Body of pancreas (tissue), 4 donors: ENCODE data around the gene EXOC3. TPM values are rescaled to one million over a fixed set of nuclear protein-coding genes. Genes with fewer than 3 reads are reported as not detected.

Experiments
- ATAC-seq: fragments of 150-250 bp; one replicate; pipeline ENCODE4 v1.9.1; 2016
- DNase-seq, 4 donors: peaks; one replicate each; pipeline ENCODE4 v3.0.0-alpha.2; 2019
- H3K27ac ChIP-seq, 4 donors: fragments of 200-600 bp; sonication (generic); 1 replicate in 3 of 4; 2 replicates in 1 of 4; pipeline versions ENCODE4 v1.5.1 to v1.6.1; 2016 to 2019; ENCODE audit warnings: mild to moderate bottlenecking in 1 of 4, mixed read lengths in 1 of 4, moderate library complexity in 1 of 4
- H3K27me3 ChIP-seq, 2 donors: fragments of 200-600 bp; sonication (generic); one replicate each; pipeline ENCODE4 v1.6.0; 2016; ENCODE audit warnings: mild to moderate bottlenecking in 1 of 2
- H3K36me3 ChIP-seq, 2 donors: fragments of 200-600 bp; sonication (generic); replicated peaks in 1 of 2; 2 replicates each; pipeline ENCODE4 v1.5.1; 2016; ENCODE audit warnings: low read depth in 2 of 2; ENCODE audit not compliant: insufficient read depth in 1 of 2
- H3K4me1 ChIP-seq: fragments of 200-600 bp; sonication (generic); one replicate; pipeline ENCODE4 v1.6.0; 2016
- H3K4me3 ChIP-seq, 2 donors: fragments of 200-600 bp; sonication (generic); 1 replicate in 1 of 2; 2 replicates in 1 of 2; pipeline ENCODE4 v1.5.1; 2016 to 2019
- H3K9me3 ChIP-seq, 3 donors: fragments of 200-600 bp; sonication (generic); 1 replicate in 2 of 3; 2 replicates in 1 of 3; pipeline ENCODE4 v1.5.1; 2016
- POLR2A ChIP-seq, 3 donors: fragments of 450-650 bp; IDR thresholded peaks; one replicate each; pipeline ENCODE4 v1.6.1; 2016; ENCODE audit warnings: antibody characterized with exemption in 3 of 3, mild to moderate bottlenecking in 2 of 3
- WGBS, 2 donors: methylation state at CpG; one replicate each; pipeline ENCODE4 v1.1.5; 2017; 5-methylcytosine and 5-hydroxymethylcytosine counted together
- intact Hi-C: fragments of 100-400 bp; cut with DNase I; formaldehyde crosslinking; loops from one replicate; pipeline ENCODE4 v1.15.1; 2023
- total RNA-seq, 2 donors: library from RNA; depleted of rRNA; stranded (reverse); fragments of >200 nt; gene quantifications; one replicate each; pipeline ENCODE4 v1.1.0, GENCODE V29; 2016
- TF ChIP-seq, protein P1 (sequence below), 7 experiments: fragments of 450-650 bp in 4 of 7; fragments of 200-600 bp in 3 of 7; sonication (generic) in 3 of 7; IDR thresholded peaks; one replicate each; pipeline ENCODE4 v1.5.1; 2016 to 2019; ENCODE audit warnings: antibody characterized with exemption in 7 of 7

The EXOC3 gene
- total RNA-seq, 2 donors from 2014 or later = 32.2 to 79.1 TPM

DNA sequence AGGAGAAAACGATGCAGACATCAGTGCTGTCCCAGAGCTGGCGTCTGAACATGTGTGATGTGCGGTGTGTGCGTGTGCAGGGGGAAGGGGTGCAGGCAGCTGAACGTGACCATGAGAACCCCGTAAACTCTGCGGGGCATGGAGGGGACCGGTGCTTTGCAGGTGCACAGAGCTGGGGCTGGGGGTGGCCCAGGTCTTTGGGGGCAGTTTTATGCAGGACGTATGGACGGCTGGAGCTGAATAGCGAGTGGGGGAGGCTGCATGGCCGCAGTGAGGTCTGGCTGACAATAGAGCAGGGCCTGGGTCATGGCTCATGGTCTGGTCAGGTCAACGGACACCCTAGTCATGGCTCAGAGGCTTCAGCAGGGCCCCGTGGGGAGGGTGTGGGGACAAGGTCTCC, 3.3 kb upstream of the EXOC3 start:
- H3K27me3 ChIP-seq = no peaks in the 10 kb centered on the region
- no peak overlapping the region for H3K27ac ChIP-seq
- 69 to 74% methylated on average over 14 of the region's 14 CpGs for whole genome bisulfite sequencing, 2 donors
- DNase-seq (peak in 1 of 4 donors; percentile 7), ATAC-seq (no peak)
- H3K9me3 ChIP-seq = no peaks in the 10 kb centered on the region
- no peak overlapping the region for H3K4me3 ChIP-seq
- H3K36me3 ChIP-seq = no peaks in the 10 kb centered on the region
- peaks cover 18% of the 10 kb centered on the region for H3K4me1 ChIP-seq
- TF ChIP-seq, protein P1, sequence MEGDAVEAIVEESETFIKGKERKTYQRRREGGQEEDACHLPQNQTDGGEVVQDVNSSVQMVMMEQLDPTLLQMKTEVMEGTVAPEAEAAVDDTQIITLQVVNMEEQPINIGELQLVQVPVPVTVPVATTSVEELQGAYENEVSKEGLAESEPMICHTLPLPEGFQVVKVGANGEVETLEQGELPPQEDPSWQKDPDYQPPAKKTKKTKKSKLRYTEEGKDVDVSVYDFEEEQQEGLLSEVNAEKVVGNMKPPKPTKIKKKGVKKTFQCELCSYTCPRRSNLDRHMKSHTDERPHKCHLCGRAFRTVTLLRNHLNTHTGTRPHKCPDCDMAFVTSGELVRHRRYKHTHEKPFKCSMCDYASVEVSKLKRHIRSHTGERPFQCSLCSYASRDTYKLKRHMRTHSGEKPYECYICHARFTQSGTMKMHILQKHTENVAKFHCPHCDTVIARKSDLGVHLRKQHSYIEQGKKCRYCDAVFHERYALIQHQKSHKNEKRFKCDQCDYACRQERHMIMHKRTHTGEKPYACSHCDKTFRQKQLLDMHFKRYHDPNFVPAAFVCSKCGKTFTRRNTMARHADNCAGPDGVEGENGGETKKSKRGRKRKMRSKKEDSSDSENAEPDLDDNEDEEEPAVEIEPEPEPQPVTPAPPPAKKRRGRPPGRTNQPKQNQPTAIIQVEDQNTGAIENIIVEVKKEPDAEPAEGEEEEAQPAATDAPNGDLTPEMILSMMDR (IDR thresholded peaks at IDR 0.05) = no peak
- TF ChIP-seq POLR2A (IDR thresholded peaks at IDR 0.05) = no peak
- intact Hi-C loops = no loop called here

DNA sequence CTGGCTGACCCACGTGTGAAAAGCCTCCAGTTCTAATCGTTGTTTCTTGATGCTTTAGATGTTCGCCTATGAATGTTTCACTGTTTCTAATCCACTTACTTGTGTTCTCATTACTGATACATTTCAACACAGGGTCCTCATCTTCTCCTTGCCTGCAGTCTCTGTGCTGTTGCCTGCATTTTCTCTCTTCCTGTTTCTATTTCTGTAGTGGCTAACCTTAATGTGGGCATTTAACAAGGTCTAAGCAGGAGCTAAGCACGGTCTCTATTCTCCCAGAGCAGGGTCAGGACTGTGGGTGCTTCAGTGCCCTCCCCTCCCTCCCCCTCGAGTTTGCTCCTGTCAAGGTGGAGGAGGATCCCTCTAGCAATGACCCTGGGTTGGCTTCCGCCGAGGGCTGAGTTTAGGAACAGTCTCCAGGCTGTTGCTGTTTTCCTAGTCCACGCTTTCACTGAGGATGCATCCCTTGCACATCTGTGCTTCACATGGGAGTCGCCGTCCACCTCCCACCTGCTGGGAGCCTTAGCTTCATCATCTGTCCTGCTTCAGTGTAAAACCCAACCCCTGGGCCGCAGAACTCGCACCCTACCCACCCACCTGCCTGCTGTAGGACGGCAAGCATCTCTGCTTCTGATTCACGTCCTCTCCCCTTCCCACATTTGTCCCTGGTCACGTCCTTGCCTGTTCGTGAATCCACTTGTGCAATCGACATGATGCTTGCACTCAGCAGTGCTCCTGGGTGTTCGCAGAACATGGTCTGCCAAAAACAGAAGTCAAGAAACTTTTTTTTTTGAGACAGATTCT, 2.4 kb upstream of the EXOC3 start:
- Histone ChIP-seq H3K27ac (no peak overlapping the region), H3K4me1 (peaks cover 18% of the 10 kb centered on the region), H3K9me3 (no peaks in the 10 kb centered on the region), H3K27me3 (no peaks in the 10 kb centered on the region), H3K4me3 (no peak overlapping the region), H3K36me3 (no peaks in the 10 kb centered on the region)
- TF ChIP-seq, protein P1 (IDR thresholded peaks at IDR 0.05) = no peak
- no peak for TF ChIP-seq POLR2A (IDR thresholded peaks at IDR 0.05)
- ATAC-seq (no peak), DNase-seq (no peak)
- WGBS, 2 donors = 71 to 82% methylated on average over 16 to 18 of the region's 18 CpGs
- intact Hi-C loops = no loop called here

DNA sequence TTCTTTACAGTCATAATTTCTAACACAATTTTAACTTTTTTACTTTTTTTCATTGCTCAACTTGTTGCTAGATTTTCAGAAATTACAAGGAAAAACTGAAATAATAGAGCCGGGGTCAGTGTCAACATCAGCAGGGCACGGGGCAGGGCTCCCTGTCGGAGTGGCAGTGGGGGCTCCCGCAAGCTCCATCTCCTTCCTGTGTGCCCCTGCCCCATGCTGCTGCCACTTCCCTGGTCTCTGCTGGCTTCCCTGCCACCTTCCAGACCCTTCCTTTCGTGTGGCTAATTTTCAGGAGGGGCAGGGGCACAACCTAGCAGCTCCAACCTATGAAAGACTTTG, 1.0 kb upstream of the EXOC3 start:
- H3K27me3 ChIP-seq = no peaks in the 10 kb centered on the region
- 83 to 89% methylated on average over 5 of the region's 5 CpGs for WGBS, 2 donors
- H3K4me3 ChIP-seq = no peak overlapping the region
- no peak for ATAC-seq
- intact Hi-C loops = no loop called here
- no peaks in the 10 kb centered on the region for H3K9me3 ChIP-seq
- H3K4me1 ChIP-seq = peaks cover 18% of the 10 kb centered on the region
- no peaks in the 10 kb centered on the region for H3K36me3 ChIP-seq
- DNase-seq = no peak
- no peak for TF ChIP-seq POLR2A (IDR thresholded peaks at IDR 0.05)
- TF ChIP-seq, protein P1 (IDR thresholded peaks at IDR 0.05) = no peak
- no peak overlapping the region for H3K27ac ChIP-seq

DNA sequence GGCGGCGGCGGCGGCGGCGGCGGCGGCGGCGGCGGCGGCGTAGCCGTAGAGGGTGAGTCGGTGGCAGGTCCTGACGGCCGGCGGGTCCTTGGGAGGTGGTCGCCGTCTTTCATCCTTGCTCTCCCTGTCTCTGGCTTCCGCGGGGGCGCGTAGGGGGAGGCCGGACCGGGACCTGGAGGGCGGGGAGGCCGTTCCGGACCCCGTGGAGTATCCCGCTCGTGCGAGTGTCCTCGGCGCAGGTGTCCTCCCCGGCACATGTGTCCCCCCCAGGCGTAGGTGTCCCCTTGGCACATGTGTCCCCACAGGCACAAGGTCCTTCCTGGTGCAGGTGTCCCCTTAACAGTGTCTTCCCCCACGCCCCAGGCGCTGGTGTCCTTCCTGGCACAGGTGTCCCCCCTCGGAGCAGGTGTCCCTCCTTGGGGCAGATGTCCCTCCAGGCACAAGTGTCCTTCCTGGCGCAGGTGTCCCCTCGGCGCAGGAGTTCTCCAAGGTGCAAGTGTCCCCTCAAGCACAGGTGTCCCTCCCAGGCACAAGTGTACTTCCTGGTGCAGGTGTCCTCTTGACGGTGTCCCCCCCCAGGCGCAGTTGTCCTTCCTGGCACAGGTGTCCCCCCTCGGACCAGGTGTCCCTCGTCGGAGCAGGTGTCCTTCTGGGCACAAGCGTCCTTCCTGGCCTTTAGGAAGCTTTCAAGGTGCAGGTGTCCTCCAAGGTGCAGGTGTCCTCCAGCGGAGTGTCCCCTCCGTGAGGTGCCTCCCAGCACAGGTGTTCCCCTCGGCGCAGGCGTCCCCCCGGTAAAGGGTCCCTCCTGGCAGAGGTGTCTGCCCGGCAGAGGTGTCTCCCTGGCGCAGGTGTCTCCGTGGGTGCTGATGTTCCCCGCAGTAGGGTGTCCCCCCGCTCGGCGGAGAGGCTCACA, 519 bp downstream of the EXOC3 start:
- DNase-seq (peak in 1 of 4 donors; percentile 30), ATAC-seq (peak; percentile 25)
- Histone ChIP-seq H3K4me1 (peaks cover 18% of the 10 kb centered on the region), H3K27ac (peak overlapping the region in 3 of 4 donors; percentile 60 to 78 (median 68)), H3K36me3 (peaks cover 0 to 11% of the 10 kb centered on the region in 2 donors), H3K27me3 (no peaks in the 10 kb centered on the region), H3K9me3 (no peaks in the 10 kb centered on the region), H3K4me3 (peak overlapping the region; percentile 88 to 90)
- intact Hi-C loops = no loop called here
- TF ChIP-seq, protein P1 (IDR thresholded peaks at IDR 0.05) = no peak
- no peak for TF ChIP-seq POLR2A (IDR thresholded peaks at IDR 0.05)
- WGBS, 2 donors = 0 to 10% methylated on average over 6 to 54 of the region's 62 CpGs
